Measurements from ENCODE around the gene MEGF6.

Gene MEGF6

DNA sequence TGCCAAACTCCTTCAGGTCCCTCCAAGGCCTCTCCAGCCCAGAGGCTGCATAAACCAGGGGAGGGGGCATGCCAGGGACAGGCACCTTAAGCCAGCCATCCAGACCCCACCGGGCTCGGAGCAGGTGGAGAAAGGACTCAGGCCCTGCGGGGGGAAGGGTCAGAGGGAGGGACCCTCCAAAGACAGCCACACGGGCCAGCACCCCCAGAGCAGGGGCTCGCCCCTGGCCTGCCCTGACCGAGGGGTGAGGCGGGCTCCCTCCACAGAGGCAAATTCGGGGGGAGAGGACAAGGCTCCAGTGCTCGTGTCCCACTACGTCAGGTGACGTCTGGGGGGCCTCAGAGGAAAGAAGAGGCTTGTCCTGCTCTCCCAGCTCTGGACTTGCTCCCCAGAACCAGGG lies 8.2 kb downstream of the MEGF6 start:
- TF ChIP-seq OSR1 (CRISPR knock-in tag; IDR thresholded peaks at IDR 0.05) (no peak), TCF4 (CRISPR knock-in tag; IDR thresholded peaks at IDR 0.05; ENCODE audit: borderline replicate concordance) (no peak), BACH2 (CRISPR knock-in tag; IDR thresholded peaks at IDR 0.05; ENCODE audit: borderline replicate concordance) (no peak), CSRNP3 (CRISPR knock-in tag; IDR thresholded peaks at IDR 0.05) (no peak), TOX (CRISPR knock-in tag; IDR thresholded peaks at IDR 0.05; ENCODE audit: borderline replicate concordance) (no peak), ZNF8 (CRISPR knock-in tag; IDR thresholded peaks at IDR 0.05) (no peak), ISL1 (CRISPR knock-in tag; IDR thresholded peaks at IDR 0.05) (no peak), ZFP3 (CRISPR knock-in tag; IDR thresholded peaks at IDR 0.05) (no peak), ESRRG (CRISPR knock-in tag; IDR thresholded peaks at IDR 0.05) (no peak)
- TF ChIP-seq, protein P1, sequence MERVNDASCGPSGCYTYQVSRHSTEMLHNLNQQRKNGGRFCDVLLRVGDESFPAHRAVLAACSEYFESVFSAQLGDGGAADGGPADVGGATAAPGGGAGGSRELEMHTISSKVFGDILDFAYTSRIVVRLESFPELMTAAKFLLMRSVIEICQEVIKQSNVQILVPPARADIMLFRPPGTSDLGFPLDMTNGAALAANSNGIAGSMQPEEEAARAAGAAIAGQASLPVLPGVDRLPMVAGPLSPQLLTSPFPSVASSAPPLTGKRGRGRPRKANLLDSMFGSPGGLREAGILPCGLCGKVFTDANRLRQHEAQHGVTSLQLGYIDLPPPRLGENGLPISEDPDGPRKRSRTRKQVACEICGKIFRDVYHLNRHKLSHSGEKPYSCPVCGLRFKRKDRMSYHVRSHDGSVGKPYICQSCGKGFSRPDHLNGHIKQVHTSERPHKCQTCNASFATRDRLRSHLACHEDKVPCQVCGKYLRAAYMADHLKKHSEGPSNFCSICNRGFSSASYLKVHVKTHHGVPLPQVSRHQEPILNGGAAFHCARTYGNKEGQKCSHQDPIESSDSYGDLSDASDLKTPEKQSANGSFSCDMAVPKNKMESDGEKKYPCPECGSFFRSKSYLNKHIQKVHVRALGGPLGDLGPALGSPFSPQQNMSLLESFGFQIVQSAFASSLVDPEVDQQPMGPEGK (CRISPR knock-in tag; IDR thresholded peaks at IDR 0.05; ENCODE audit: borderline replicate concordance): no peak
- no peak for ATAC-seq

GRCh38 chr1:3602375-3602774 lies 8.9 kb downstream of the MEGF6 start:
- ATAC-seq: no peak
- TF ChIP-seq ZNF565 (CRISPR knock-in tag; conservative IDR thresholded peaks at IDR 0.05; ENCODE audit: low read depth) (no peak), GLIS3 (CRISPR knock-in tag; IDR thresholded peaks at IDR 0.05) (no peak), TOX (CRISPR knock-in tag; IDR thresholded peaks at IDR 0.05; ENCODE audit: borderline replicate concordance) (no peak), OSR1 (CRISPR knock-in tag; IDR thresholded peaks at IDR 0.05) (no peak), ZFP3 (CRISPR knock-in tag; IDR thresholded peaks at IDR 0.05) (no peak), ZFP30 (CRISPR knock-in tag; IDR thresholded peaks at IDR 0.05) (no peak)
- TF ChIP-seq, protein P2, sequence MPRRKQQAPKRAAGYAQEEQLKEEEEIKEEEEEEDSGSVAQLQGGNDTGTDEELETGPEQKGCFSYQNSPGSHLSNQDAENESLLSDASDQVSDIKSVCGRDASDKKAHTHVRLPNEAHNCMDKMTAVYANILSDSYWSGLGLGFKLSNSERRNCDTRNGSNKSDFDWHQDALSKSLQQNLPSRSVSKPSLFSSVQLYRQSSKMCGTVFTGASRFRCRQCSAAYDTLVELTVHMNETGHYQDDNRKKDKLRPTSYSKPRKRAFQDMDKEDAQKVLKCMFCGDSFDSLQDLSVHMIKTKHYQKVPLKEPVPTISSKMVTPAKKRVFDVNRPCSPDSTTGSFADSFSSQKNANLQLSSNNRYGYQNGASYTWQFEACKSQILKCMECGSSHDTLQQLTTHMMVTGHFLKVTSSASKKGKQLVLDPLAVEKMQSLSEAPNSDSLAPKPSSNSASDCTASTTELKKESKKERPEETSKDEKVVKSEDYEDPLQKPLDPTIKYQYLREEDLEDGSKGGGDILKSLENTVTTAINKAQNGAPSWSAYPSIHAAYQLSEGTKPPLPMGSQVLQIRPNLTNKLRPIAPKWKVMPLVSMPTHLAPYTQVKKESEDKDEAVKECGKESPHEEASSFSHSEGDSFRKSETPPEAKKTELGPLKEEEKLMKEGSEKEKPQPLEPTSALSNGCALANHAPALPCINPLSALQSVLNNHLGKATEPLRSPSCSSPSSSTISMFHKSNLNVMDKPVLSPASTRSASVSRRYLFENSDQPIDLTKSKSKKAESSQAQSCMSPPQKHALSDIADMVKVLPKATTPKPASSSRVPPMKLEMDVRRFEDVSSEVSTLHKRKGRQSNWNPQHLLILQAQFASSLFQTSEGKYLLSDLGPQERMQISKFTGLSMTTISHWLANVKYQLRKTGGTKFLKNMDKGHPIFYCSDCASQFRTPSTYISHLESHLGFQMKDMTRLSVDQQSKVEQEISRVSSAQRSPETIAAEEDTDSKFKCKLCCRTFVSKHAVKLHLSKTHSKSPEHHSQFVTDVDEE (CRISPR knock-in tag; IDR thresholded peaks at IDR 0.05): no peak

GRCh38 chr1:3601743-3602142 lies 9.6 kb downstream of the MEGF6 start:
- no peak for TF ChIP-seq OSR1 (CRISPR knock-in tag; IDR thresholded peaks at IDR 0.05)
- TF ChIP-seq, protein P3, sequence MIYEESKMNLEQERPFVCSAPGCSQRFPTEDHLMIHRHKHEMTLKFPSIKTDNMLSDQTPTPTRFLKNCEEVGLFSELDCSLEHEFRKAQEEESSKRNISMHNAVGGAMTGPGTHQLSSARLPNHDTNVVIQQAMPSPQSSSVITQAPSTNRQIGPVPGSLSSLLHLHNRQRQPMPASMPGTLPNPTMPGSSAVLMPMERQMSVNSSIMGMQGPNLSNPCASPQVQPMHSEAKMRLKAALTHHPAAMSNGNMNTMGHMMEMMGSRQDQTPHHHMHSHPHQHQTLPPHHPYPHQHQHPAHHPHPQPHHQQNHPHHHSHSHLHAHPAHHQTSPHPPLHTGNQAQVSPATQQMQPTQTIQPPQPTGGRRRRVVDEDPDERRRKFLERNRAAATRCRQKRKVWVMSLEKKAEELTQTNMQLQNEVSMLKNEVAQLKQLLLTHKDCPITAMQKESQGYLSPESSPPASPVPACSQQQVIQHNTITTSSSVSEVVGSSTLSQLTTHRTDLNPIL (CRISPR knock-in tag; IDR thresholded peaks at IDR 0.05; ENCODE audit: low read depth): no peak
- TF ChIP-seq ZC3H10 (CRISPR knock-in tag; IDR thresholded peaks at IDR 0.05): no peak
- TF ChIP-seq TOX (CRISPR knock-in tag; IDR thresholded peaks at IDR 0.05; ENCODE audit: borderline replicate concordance): no peak
- TF ChIP-seq PPARA (CRISPR knock-in tag; IDR thresholded peaks at IDR 0.05; ENCODE audit: borderline replicate concordance): no peak
- no peak for TF ChIP-seq BACH2 (CRISPR knock-in tag; IDR thresholded peaks at IDR 0.05; ENCODE audit: borderline replicate concordance)
- no peak for TF ChIP-seq POU6F1 (CRISPR knock-in tag; IDR thresholded peaks at IDR 0.05; ENCODE audit: borderline replicate concordance, low read depth)
- TF ChIP-seq SNAI2 (CRISPR knock-in tag; IDR thresholded peaks at IDR 0.05): no peak
- TF ChIP-seq ZNF565 (CRISPR knock-in tag; conservative IDR thresholded peaks at IDR 0.05; ENCODE audit: low read depth): no peak
- TF ChIP-seq CSRNP3 (CRISPR knock-in tag; IDR thresholded peaks at IDR 0.05): no peak
- TF ChIP-seq ZFP3 (CRISPR knock-in tag; IDR thresholded peaks at IDR 0.05): no peak
- TF ChIP-seq ESRRG (CRISPR knock-in tag; IDR thresholded peaks at IDR 0.05): no peak
- no peak for TF ChIP-seq TCF4 (CRISPR knock-in tag; IDR thresholded peaks at IDR 0.05; ENCODE audit: borderline replicate concordance)

More at GRCh38 chr1:3601743-3602142, 9.6 kb downstream of the MEGF6 start:
- no peak for ATAC-seq

Measured in SK-N-SH treated with all-trans-retinoic acid at 6 μM for 48 hours (cell line).